Measurements from ENCODE around the gene FSTL4. TPM values are rescaled to one million over a fixed set of nuclear protein-coding genes. Genes with fewer than 3 reads are reported as not detected.

The FSTL4 gene
- polyA plus RNA-seq (0.57 and 1.6 TPM in 2 replicates), polyA minus RNA-seq (4.1 and 4.5 TPM in 2 replicates)

DNA sequence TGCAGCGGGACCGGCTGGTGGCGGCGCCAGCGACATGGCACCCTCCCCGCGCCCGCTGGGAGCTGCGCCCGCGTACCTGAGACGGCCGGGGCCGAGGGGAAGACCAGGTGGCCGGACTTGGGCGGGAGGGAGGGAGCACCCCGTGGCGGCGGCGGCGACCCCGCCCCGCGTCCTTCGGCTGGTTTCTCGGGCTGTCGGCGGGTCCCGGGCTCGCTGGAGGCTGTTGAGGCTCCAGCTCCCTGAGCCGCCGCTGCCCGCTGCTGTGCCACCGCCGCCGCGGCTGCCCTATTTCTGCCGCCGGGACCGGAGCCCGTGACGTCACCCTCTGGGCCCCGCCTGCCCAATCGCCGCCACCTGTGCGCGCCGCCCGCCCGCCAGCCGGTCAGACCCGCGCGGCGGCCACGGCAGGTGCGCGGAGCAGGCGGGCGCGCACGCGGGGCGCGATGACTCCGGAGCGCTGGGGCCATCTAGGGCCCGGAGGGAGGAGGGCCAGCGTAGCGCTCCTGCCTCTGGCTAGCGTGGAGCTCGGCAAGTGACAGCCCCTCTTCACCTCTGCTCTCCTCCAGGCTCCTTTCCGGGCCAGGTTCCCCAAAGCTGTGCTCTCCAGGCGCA is at the start of gene FSTL4:
Gene FSTL4 (minus strand): TSS at position 293 of the 612 bp plus-strand sequence.
- H4K20me1 ChIP-seq (ENCODE audit: insufficient read depth), result no peaks in the 10 kb centered on the region
- H3K4me3 ChIP-seq (ENCODE audit: low read length), result peak within 1 kb of the TSS; percentile 75
- peak; percentile 16 for TF ChIP-seq EP300 (conservative IDR thresholded peaks at IDR 0.05; ENCODE audit: poor library complexity, severe bottlenecking)
- TF ChIP-seq TAF1 (IDR thresholded peaks at IDR 0.05; ENCODE audit: low read depth), result no peak
- TF ChIP-seq, protein P1, sequence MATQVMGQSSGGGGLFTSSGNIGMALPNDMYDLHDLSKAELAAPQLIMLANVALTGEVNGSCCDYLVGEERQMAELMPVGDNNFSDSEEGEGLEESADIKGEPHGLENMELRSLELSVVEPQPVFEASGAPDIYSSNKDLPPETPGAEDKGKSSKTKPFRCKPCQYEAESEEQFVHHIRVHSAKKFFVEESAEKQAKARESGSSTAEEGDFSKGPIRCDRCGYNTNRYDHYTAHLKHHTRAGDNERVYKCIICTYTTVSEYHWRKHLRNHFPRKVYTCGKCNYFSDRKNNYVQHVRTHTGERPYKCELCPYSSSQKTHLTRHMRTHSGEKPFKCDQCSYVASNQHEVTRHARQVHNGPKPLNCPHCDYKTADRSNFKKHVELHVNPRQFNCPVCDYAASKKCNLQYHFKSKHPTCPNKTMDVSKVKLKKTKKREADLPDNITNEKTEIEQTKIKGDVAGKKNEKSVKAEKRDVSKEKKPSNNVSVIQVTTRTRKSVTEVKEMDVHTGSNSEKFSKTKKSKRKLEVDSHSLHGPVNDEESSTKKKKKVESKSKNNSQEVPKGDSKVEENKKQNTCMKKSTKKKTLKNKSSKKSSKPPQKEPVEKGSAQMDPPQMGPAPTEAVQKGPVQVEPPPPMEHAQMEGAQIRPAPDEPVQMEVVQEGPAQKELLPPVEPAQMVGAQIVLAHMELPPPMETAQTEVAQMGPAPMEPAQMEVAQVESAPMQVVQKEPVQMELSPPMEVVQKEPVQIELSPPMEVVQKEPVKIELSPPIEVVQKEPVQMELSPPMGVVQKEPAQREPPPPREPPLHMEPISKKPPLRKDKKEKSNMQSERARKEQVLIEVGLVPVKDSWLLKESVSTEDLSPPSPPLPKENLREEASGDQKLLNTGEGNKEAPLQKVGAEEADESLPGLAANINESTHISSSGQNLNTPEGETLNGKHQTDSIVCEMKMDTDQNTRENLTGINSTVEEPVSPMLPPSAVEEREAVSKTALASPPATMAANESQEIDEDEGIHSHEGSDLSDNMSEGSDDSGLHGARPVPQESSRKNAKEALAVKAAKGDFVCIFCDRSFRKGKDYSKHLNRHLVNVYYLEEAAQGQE (IDR thresholded peaks at IDR 0.05; ENCODE audit: borderline replicate concordance), result no peak
- no peak for TF ChIP-seq EZH2 (IDR thresholded peaks at IDR 0.05; ENCODE audit: borderline replicate concordance, insufficient read depth, low read length, poor library complexity, severe bottlenecking)
- peak; percentile 27 for TF ChIP-seq POLR2AphosphoS5 (IDR thresholded peaks at IDR 0.05)
- TF ChIP-seq SMC3 (conservative IDR thresholded peaks at IDR 0.05; ENCODE audit: poor library complexity), result peak; percentile 56
- TF ChIP-seq, protein P2, sequence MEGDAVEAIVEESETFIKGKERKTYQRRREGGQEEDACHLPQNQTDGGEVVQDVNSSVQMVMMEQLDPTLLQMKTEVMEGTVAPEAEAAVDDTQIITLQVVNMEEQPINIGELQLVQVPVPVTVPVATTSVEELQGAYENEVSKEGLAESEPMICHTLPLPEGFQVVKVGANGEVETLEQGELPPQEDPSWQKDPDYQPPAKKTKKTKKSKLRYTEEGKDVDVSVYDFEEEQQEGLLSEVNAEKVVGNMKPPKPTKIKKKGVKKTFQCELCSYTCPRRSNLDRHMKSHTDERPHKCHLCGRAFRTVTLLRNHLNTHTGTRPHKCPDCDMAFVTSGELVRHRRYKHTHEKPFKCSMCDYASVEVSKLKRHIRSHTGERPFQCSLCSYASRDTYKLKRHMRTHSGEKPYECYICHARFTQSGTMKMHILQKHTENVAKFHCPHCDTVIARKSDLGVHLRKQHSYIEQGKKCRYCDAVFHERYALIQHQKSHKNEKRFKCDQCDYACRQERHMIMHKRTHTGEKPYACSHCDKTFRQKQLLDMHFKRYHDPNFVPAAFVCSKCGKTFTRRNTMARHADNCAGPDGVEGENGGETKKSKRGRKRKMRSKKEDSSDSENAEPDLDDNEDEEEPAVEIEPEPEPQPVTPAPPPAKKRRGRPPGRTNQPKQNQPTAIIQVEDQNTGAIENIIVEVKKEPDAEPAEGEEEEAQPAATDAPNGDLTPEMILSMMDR (IDR thresholded peaks at IDR 0.05; ENCODE audit: poor library complexity, severe bottlenecking), result peak; percentile 59
- TF ChIP-seq RAD21 (conservative IDR thresholded peaks at IDR 0.05), result peak; percentile 58
- TF ChIP-seq MXI1 (conservative IDR thresholded peaks at IDR 0.05; ENCODE audit: poor library complexity, severe bottlenecking), result peak; percentile 40
- H3K9me3 ChIP-seq (ENCODE audit: low read length), result no peaks in the 10 kb centered on the region
- H3K9me2 ChIP-seq (ENCODE audit: insufficient read depth, low read length), result no peaks in the 10 kb centered on the region
- H2AFZ ChIP-seq (ENCODE audit: low read depth, low read length), result no peak within 1 kb of the TSS
- H3K4me2 ChIP-seq (ENCODE audit: low read length), result peak within 1 kb of the TSS; percentile 60
- peak within 1 kb of the TSS; percentile 59 for H3K9ac ChIP-seq (ENCODE audit: low read length)
- H3K27me3 ChIP-seq (ENCODE audit: insufficient read depth, low read depth, low read length), result peaks cover 67% of the 10 kb centered on the region
- no peak within 1 kb of the TSS for H3K27ac ChIP-seq (ENCODE audit: low read length)
- no peaks in the 10 kb centered on the region for H3K79me2 ChIP-seq (replicated peaks; ENCODE audit: insufficient read depth, low read length)
- H3K36me3 ChIP-seq (ENCODE audit: insufficient read depth, low read length), result no peaks in the 10 kb centered on the region
- no peaks in the 10 kb centered on the region for H3F3A ChIP-seq (ENCODE audit: insufficient read depth, low read length, poor library complexity, severe bottlenecking)

DNA sequence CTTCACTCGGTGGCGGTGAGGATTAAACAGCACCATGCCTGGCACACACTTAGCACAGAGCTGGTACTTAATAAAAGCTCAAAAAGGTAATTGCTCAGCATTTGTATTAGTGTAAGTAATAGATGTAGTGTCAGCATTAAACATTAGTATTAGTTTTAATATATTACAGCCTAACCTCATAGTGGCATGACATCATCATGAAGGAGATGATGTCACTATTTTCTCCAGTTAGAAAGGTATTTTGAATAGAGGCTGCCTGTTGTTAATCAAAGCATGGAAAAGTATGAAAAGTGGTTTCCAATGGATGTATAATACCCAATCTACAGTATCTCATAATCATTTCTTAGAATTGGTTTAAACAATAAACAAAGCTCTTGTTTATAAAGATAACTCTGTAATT is 49.0 kb upstream of the FSTL4 start:
- Histone ChIP-seq H3K27me3 (ENCODE audit: insufficient read depth, low read depth, low read length) (no peaks in the 10 kb centered on the region), H3K4me2 (ENCODE audit: low read length) (no peak overlapping the region), H3K9me2 (ENCODE audit: insufficient read depth, low read length) (no peaks in the 10 kb centered on the region), H3K27ac (ENCODE audit: low read length) (no peak overlapping the region), H3K9ac (ENCODE audit: low read length) (no peak overlapping the region), H3K79me2 (replicated peaks; ENCODE audit: insufficient read depth, low read length) (no peaks in the 10 kb centered on the region), H3F3A (ENCODE audit: insufficient read depth, low read length, poor library complexity, severe bottlenecking) (no peaks in the 10 kb centered on the region), H4K20me1 (ENCODE audit: insufficient read depth) (no peaks in the 10 kb centered on the region), H3K4me3 (ENCODE audit: low read length) (no peak overlapping the region), H3K9me3 (ENCODE audit: low read length) (no peaks in the 10 kb centered on the region), H3K36me3 (ENCODE audit: insufficient read depth, low read length) (no peaks in the 10 kb centered on the region), H2AFZ (ENCODE audit: low read depth, low read length) (no peak overlapping the region)
- TF ChIP-seq, protein P2 (IDR thresholded peaks at IDR 0.05; ENCODE audit: poor library complexity, severe bottlenecking), result no peak
- TF ChIP-seq, protein P1 (IDR thresholded peaks at IDR 0.05; ENCODE audit: borderline replicate concordance), result no peak
- TF ChIP-seq POLR2AphosphoS5 (IDR thresholded peaks at IDR 0.05), result no peak
- no peak for TF ChIP-seq TAF1 (IDR thresholded peaks at IDR 0.05; ENCODE audit: low read depth)
- no peak for TF ChIP-seq EZH2 (IDR thresholded peaks at IDR 0.05; ENCODE audit: borderline replicate concordance, insufficient read depth, low read length, poor library complexity, severe bottlenecking)
- no peak for TF ChIP-seq SMC3 (conservative IDR thresholded peaks at IDR 0.05; ENCODE audit: poor library complexity)
- TF ChIP-seq MXI1 (conservative IDR thresholded peaks at IDR 0.05; ENCODE audit: poor library complexity, severe bottlenecking), result no peak
- TF ChIP-seq EP300 (conservative IDR thresholded peaks at IDR 0.05; ENCODE audit: poor library complexity, severe bottlenecking), result no peak

All from neural cell (in vitro differentiated cells).